KG1 (cell line): Measurements from ENCODE around the gene FOXG1.

Source experiments
- DNase-seq: peaks from one replicate; lab custom pipeline; 2025; lab: John Stamatoyannopoulos, UW

The FOXG1 gene

GRCh38 chr14:28761438-28762291 is 4.9 kb upstream of the FOXG1 start:
- no peak for DNase-seq

- DNase-seq, result no peak
Measured at GRCh38 chr14:28762303-28762954, 4.2 kb upstream of the FOXG1 start.

GRCh38 chr14:28762955-28763326 is 3.6 kb upstream of the FOXG1 start:
- no peak for DNase-seq

- DNase-seq, result no peak
Measured at GRCh38 chr14:28763751-28764256, 2.8 kb upstream of the FOXG1 start.

- DNase-seq, result no peak
Measured at GRCh38 chr14:28764257-28765160, 2.1 kb upstream of the FOXG1 start.

GRCh38 chr14:28765169-28765830 is 1.3 kb upstream of the FOXG1 start:
- DNase-seq, result no peak

GRCh38 chr14:28765831-28766468 is 637 bp upstream of the FOXG1 start:
- no peak for DNase-seq

- DNase-seq, result no peak
Measured at GRCh38 chr14:28767030-28767852, 654 bp downstream of the FOXG1 start.

GRCh38 chr14:28767853-28768741 is 1.5 kb downstream of the FOXG1 start:
- no peak for DNase-seq

GRCh38 chr14:28769276-28769880 is 2.8 kb downstream of the FOXG1 start:
- DNase-seq, result no peak

GRCh38 chr14:28770061-28770460 is 3.5 kb downstream of the FOXG1 start:
- no peak for DNase-seq

- DNase-seq, result no peak
Measured at GRCh38 chr14:28770630-28771029, 4.0 kb downstream of the FOXG1 start.

- no peak for DNase-seq
Measured at GRCh38 chr14:28771168-28771567, 4.6 kb downstream of the FOXG1 start.

- no peak for DNase-seq
Measured at GRCh38 chr14:28772613-28773012, 6.0 kb downstream of the FOXG1 start.

- DNase-seq, result no peak
Measured at GRCh38 chr14:28773176-28773575, 6.6 kb downstream of the FOXG1 start.

- no peak for DNase-seq
Measured at GRCh38 chr14:28773861-28774691, 7.5 kb downstream of the FOXG1 start.

- no peak for DNase-seq
Measured at GRCh38 chr14:28774764-28775735, 8.5 kb downstream of the FOXG1 start.
